ENCODE data around the gene CLN6. TPM values are rescaled to one million over a fixed set of nuclear protein-coding genes. Genes with fewer than 3 reads are reported as not detected.

CLN6 gene
- total and polyA plus RNA-seq, 9 of the 15 experiments (the other 6 are each of a cell fraction or from before 2014, with no cell fraction given), result 0.71 to 53.3 (median 39.3) TPM

DNA sequence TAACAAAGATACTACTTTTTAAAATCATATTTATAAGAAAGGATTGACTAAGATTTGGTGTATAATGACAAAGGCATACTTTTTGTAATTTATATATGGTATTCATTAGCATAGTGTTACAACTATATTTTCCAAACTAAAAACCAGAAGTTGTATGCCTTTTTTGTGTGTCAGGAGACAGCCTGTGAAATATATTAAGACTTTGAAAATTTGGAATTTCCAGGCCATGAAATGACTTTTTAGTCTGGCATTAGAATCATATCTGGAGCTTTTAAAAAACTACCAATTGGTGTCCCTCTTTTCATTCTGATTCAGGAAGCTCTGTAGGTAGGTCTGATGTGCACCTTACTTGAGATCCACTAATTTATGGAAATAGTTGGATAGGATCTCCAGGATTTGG is 66.3 kb downstream of the CLN6 start:
- ATAC-seq, result no peak
- H3K27ac ChIP-seq (ENCODE audit: extremely low read depth, low read depth, low read length), result no peak overlapping the region
- no peaks in the 10 kb centered on the region for H3K4me1 ChIP-seq (replicated peaks in 1 of 2; ENCODE audit: control insufficient read depth in 2 of 2, insufficient read depth in 2 of 2, low read length in 2 of 2)
- peaks cover 62% of the 10 kb centered on the region for H3K36me3 ChIP-seq (ENCODE audit: control insufficient read depth, insufficient read depth, low read length)
- no peaks in the 10 kb centered on the region for H3K27me3 ChIP-seq (ENCODE audit: control insufficient read depth in 2 of 2, insufficient read depth in 2 of 2, low read length in 2 of 2)
- no peak overlapping the region for H3K4me2 ChIP-seq (ENCODE audit: insufficient read depth, low read length)
- no peak for DNase-seq (ENCODE audit: extremely low read depth in 1 of 4, low spot score in 3 of 4)
- H2AFZ ChIP-seq (ENCODE audit: low read depth, low read length), result no peak overlapping the region
- H4K20me1 ChIP-seq (replicated peaks; ENCODE audit: control insufficient read depth, insufficient read depth, low read length), result no peaks in the 10 kb centered on the region
- in situ Hi-C loops (cut with MboI), result loop anchor here (5.0 kb wide), 1 partner anchor 301 kb away; no protein-coding TSS in a partner anchor
- no peaks in the 10 kb centered on the region for H3K9me1 ChIP-seq (ENCODE audit: control insufficient read depth, insufficient read depth, low read length)
- POLR2A ChIA-PET, result interaction anchor here (0.6 to 1.1 kb wide), 2 partner anchors 11 to 17 kb away, joined by 3 to 4 read pairs; no protein-coding TSS in a partner anchor
- CTCF ChIA-PET (ENCODE audit: low intra/inter-chr PET ratio), result no interaction called here
- H3K79me2 ChIP-seq (ENCODE audit: control insufficient read depth, insufficient read depth, low read length), result no peaks in the 10 kb centered on the region
- TF ChIP-seq MAFG (tag; conservative IDR thresholded peaks at IDR 0.05) (no peak), NR3C1 (CRISPR knock-in tag; IDR thresholded peaks at IDR 0.05) (no peak), SMARCA4 (IDR thresholded peaks at IDR 0.05) (no peak), OTX1 (CRISPR knock-in tag; IDR thresholded peaks at IDR 0.05) (no peak), SAFB (IDR thresholded peaks at IDR 0.05; ENCODE audit: borderline replicate concordance, low read depth, low read length) (no peak), MCM3 (IDR thresholded peaks at IDR 0.05) (no peak)
- TF ChIP-seq, protein P1, sequence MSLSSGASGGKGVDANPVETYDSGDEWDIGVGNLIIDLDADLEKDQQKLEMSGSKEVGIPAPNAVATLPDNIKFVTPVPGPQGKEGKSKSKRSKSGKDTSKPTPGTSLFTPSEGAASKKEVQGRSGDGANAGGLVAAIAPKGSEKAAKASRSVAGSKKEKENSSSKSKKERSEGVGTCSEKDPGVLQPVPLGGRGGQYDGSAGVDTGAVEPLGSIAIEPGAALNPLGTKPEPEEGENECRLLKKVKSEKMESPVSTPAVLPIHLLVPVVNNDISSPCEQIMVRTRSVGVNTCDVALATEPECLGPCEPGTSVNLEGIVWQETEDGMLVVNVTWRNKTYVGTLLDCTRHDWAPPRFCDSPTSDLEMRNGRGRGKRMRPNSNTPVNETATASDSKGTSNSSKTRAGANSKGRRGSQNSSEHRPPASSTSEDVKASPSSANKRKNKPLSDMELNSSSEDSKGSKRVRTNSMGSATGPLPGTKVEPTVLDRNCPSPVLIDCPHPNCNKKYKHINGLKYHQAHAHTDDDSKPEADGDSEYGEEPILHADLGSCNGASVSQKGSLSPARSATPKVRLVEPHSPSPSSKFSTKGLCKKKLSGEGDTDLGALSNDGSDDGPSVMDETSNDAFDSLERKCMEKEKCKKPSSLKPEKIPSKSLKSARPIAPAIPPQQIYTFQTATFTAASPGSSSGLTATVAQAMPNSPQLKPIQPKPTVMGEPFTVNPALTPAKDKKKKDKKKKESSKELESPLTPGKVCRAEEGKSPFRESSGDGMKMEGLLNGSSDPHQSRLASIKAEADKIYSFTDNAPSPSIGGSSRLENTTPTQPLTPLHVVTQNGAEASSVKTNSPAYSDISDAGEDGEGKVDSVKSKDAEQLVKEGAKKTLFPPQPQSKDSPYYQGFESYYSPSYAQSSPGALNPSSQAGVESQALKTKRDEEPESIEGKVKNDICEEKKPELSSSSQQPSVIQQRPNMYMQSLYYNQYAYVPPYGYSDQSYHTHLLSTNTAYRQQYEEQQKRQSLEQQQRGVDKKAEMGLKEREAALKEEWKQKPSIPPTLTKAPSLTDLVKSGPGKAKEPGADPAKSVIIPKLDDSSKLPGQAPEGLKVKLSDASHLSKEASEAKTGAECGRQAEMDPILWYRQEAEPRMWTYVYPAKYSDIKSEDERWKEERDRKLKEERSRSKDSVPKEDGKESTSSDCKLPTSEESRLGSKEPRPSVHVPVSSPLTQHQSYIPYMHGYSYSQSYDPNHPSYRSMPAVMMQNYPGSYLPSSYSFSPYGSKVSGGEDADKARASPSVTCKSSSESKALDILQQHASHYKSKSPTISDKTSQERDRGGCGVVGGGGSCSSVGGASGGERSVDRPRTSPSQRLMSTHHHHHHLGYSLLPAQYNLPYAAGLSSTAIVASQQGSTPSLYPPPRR (CRISPR knock-in tag; IDR thresholded peaks at IDR 0.05; ENCODE audit: borderline replicate concordance), result no peak
- H3K9ac ChIP-seq (ENCODE audit: insufficient read depth in 1 of 2, low read depth in 2 of 2, low read length in 2 of 2), result no peak overlapping the region
- no peak overlapping the region for H3K4me3 ChIP-seq
- intact Hi-C loops (cut with micrococcal nuclease), result no loop called here
- BruUV-seq (replicated peaks), result no TSS peak
- H3K9me3 ChIP-seq (replicated peaks; ENCODE audit: control insufficient read depth, insufficient read depth, low read depth, low read length), result no peaks in the 10 kb centered on the region
- no peak for FAIRE-seq
